ENCODE results near the gene FAM229A.

FAM229A gene

DNA sequence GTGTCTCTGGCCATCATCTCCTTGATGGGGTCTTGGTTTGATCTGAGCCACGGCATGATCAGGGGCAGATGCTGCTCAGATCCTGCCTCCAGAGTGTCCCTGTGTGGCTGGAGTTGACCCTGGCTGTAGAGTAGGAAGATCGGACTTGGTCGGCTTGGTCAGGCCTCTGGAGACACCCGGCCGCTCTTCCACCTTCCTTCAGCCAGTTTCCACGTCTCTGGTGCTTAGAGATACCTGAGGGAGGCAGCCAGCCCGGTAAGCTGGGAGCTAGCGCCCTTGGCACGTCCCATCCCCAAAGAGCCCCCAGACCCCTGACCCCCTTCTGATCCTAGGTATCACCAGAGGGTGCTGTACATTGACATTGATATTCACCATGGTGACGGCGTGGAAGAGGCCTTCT, 35.1 kb downstream of the FAM229A start:
- H3K4me3 ChIP-seq (ENCODE audit: low read depth, low read length): no peak overlapping the region
- no peak for TF ChIP-seq MYC (IDR thresholded peaks at IDR 0.05; ENCODE audit: low read depth, low read length)
- TF ChIP-seq, protein P1, sequence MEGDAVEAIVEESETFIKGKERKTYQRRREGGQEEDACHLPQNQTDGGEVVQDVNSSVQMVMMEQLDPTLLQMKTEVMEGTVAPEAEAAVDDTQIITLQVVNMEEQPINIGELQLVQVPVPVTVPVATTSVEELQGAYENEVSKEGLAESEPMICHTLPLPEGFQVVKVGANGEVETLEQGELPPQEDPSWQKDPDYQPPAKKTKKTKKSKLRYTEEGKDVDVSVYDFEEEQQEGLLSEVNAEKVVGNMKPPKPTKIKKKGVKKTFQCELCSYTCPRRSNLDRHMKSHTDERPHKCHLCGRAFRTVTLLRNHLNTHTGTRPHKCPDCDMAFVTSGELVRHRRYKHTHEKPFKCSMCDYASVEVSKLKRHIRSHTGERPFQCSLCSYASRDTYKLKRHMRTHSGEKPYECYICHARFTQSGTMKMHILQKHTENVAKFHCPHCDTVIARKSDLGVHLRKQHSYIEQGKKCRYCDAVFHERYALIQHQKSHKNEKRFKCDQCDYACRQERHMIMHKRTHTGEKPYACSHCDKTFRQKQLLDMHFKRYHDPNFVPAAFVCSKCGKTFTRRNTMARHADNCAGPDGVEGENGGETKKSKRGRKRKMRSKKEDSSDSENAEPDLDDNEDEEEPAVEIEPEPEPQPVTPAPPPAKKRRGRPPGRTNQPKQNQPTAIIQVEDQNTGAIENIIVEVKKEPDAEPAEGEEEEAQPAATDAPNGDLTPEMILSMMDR (IDR thresholded peaks at IDR 0.05; ENCODE audit: low read depth, low read length): no peak
- TF ChIP-seq POLR2A (IDR thresholded peaks at IDR 0.05; ENCODE audit: extremely low read depth, insufficient read length): no peak
- TF ChIP-seq, protein P2, sequence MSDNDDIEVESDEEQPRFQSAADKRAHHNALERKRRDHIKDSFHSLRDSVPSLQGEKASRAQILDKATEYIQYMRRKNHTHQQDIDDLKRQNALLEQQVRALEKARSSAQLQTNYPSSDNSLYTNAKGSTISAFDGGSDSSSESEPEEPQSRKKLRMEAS (IDR thresholded peaks at IDR 0.05; ENCODE audit: low read depth, low read length): no peak
- no peak for DNase-seq (ENCODE audit: low read depth)

- DNase-seq (ENCODE audit: low read depth): no peak
- TF ChIP-seq MYC (IDR thresholded peaks at IDR 0.05; ENCODE audit: low read depth, low read length): no peak
- TF ChIP-seq, protein P2 (IDR thresholded peaks at IDR 0.05; ENCODE audit: low read depth, low read length): no peak
- TF ChIP-seq, protein P1 (IDR thresholded peaks at IDR 0.05; ENCODE audit: low read depth, low read length): no peak
- no peak for TF ChIP-seq POLR2A (IDR thresholded peaks at IDR 0.05; ENCODE audit: extremely low read depth, insufficient read length)
- no peak overlapping the region for H3K4me3 ChIP-seq (ENCODE audit: low read depth, low read length)
Observed at GRCh38 chr1:32321712-32322291, 40.5 kb downstream of the FAM229A start.

- TF ChIP-seq MYC (IDR thresholded peaks at IDR 0.05; ENCODE audit: low read depth, low read length) (no peak), POLR2A (IDR thresholded peaks at IDR 0.05; ENCODE audit: extremely low read depth, insufficient read length) (no peak)
- TF ChIP-seq, protein P2 (IDR thresholded peaks at IDR 0.05; ENCODE audit: low read depth, low read length): no peak
- TF ChIP-seq, protein P1 (IDR thresholded peaks at IDR 0.05; ENCODE audit: low read depth, low read length): no peak
- no peak for DNase-seq (ENCODE audit: low read depth)
- H3K4me3 ChIP-seq (ENCODE audit: low read depth, low read length): no peak overlapping the region
Observed at GRCh38 chr1:32318127-32318869, 44.0 kb downstream of the FAM229A start.

DNA sequence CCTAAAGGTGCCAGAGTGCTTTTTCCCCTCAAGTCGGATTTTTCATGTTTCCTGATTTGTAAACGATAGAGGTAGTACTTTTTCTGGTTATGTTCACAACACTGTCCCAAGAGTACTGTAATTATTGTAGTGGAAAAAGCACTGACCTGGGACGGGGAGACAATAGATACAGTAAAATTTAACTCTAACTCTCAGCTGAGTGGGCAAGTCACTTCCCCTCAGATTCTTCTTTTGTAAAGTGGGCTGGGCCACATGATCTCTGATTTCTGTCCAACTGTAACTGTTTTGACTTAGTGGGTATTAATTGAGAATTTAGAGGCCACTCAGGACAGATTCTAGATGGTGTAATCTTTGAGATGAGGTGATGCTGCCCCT, 45.4 kb downstream of the FAM229A start:
- DNase-seq (ENCODE audit: low read depth): no peak
- no peak overlapping the region for H3K4me3 ChIP-seq (ENCODE audit: low read depth, low read length)
- TF ChIP-seq MYC (IDR thresholded peaks at IDR 0.05; ENCODE audit: low read depth, low read length): no peak
- no peak for TF ChIP-seq POLR2A (IDR thresholded peaks at IDR 0.05; ENCODE audit: extremely low read depth, insufficient read length)
- TF ChIP-seq, protein P2 (IDR thresholded peaks at IDR 0.05; ENCODE audit: low read depth, low read length): no peak
- TF ChIP-seq, protein P1 (IDR thresholded peaks at IDR 0.05; ENCODE audit: low read depth, low read length): no peak

- H3K4me3 ChIP-seq (ENCODE audit: low read depth, low read length): no peak overlapping the region
- TF ChIP-seq POLR2A (IDR thresholded peaks at IDR 0.05; ENCODE audit: extremely low read depth, insufficient read length): no peak
- TF ChIP-seq, protein P2 (IDR thresholded peaks at IDR 0.05; ENCODE audit: low read depth, low read length): no peak
- TF ChIP-seq, protein P1 (IDR thresholded peaks at IDR 0.05; ENCODE audit: low read depth, low read length): no peak
- no peak for TF ChIP-seq MYC (IDR thresholded peaks at IDR 0.05; ENCODE audit: low read depth, low read length)
- no peak for DNase-seq (ENCODE audit: low read depth)
Observed at GRCh38 chr1:32311709-32312393, 50.4 kb downstream of the FAM229A start.

Data from NB4 (cell line).